ENCODE measurements around the gene MRPS7.
"Not testable (repeated sequence)": the region's sequence is repeated elsewhere in the genome, so short reads cannot be mapped to it uniquely, and the experiment has no call there.

Gene MRPS7

GRCh38 chr17:75250009-75250471 lies 11.6 kb upstream of the MRPS7 start:
- no peak for DNase-seq (ENCODE audit: low read depth)
- in situ Hi-C loops (cut with HindIII; ENCODE audit: low sequenced_read_pairs), result no loop called here
- TF ChIP-seq CTCF (IDR thresholded peaks at IDR 0.05; ENCODE audit: low read depth, low read length, missing control alignments), result no peak
- H3K4me3 ChIP-seq (ENCODE audit: low read depth, low read length), result no peak overlapping the region

- in situ Hi-C loops (cut with HindIII; ENCODE audit: low sequenced_read_pairs), result no loop called here
Measured at GRCh38 chr17:75252039-75252816, 9.5 kb upstream of the MRPS7 start.

GRCh38 chr17:75255954-75256698 lies 5.6 kb upstream of the MRPS7 start:
- DNase-seq (ENCODE audit: low read depth); in situ Hi-C loops (cut with HindIII; ENCODE audit: low sequenced_read_pairs); H3K4me3 ChIP-seq (ENCODE audit: low read depth, low read length): not testable (repeated sequence)

More at GRCh38 chr17:75252039-75252816, 9.5 kb upstream of the MRPS7 start:
- H3K4me3 ChIP-seq (ENCODE audit: low read depth, low read length), result no peak overlapping the region
- TF ChIP-seq CTCF (IDR thresholded peaks at IDR 0.05; ENCODE audit: low read depth, low read length, missing control alignments), result no peak
- no peak for DNase-seq (ENCODE audit: low read depth)

GRCh38 chr17:75257228-75257627 lies 4.5 kb upstream of the MRPS7 start:
- H3K4me3 ChIP-seq (ENCODE audit: low read depth, low read length); in situ Hi-C loops (cut with HindIII; ENCODE audit: low sequenced_read_pairs); DNase-seq (ENCODE audit: low read depth): not testable (repeated sequence)

GRCh38 chr17:75260641-75261335 lies 891 bp upstream of the MRPS7 start:
- peak; percentile 25 for TF ChIP-seq CTCF (IDR thresholded peaks at IDR 0.05; ENCODE audit: low read depth, low read length, missing control alignments)
- in situ Hi-C loops (cut with HindIII; ENCODE audit: low sequenced_read_pairs), result no loop called here
- peak overlapping the region; percentile 81 for H3K4me3 ChIP-seq (ENCODE audit: low read depth, low read length)
- no peak for DNase-seq (ENCODE audit: low read depth)

- no peak for TF ChIP-seq CTCF (IDR thresholded peaks at IDR 0.05; ENCODE audit: low read depth, low read length, missing control alignments)
- in situ Hi-C loops (cut with HindIII; ENCODE audit: low sequenced_read_pairs), result no loop called here
- H3K4me3 ChIP-seq (ENCODE audit: low read depth, low read length), result peak overlapping the region; percentile 81
- DNase-seq (ENCODE audit: low read depth), result no peak
Measured at GRCh38 chr17:75262112-75262606, 480 bp downstream of the MRPS7 start.

- TF ChIP-seq CTCF (IDR thresholded peaks at IDR 0.05; ENCODE audit: low read depth, low read length, missing control alignments), result peak; percentile 6
- in situ Hi-C loops (cut with HindIII; ENCODE audit: low sequenced_read_pairs), result no loop called here
- H3K4me3 ChIP-seq (ENCODE audit: low read depth, low read length), result no peak overlapping the region
- DNase-seq (ENCODE audit: low read depth), result no peak
Measured at GRCh38 chr17:75263055-75263454, 1.4 kb downstream of the MRPS7 start.
